Calu3 (cell line): ENCODE results near the gene IGF2BP1. TPM values are rescaled to one million over a fixed set of nuclear protein-coding genes. Genes with fewer than 3 reads are reported as not detected.

Source experiments
- BruUV-seq: library from RNA; stranded (reverse); fragments of 400-500 nt; replicated peaks from 2 replicates; lab custom pipeline; 2021; lab: Mats Ljungman, UMichigan
- CTCF ChIA-PET: fragments of 300-600 bp; sonication (Branson Sonifier 250); formaldehyde crosslinking; loops from one replicate; lab custom pipeline; 2022; ENCODE audit warnings: antibody characterized with exemption; lab: Charles Lee
- DNase-seq: peaks from one replicate; pipeline ENCODE4 v3.0.0; 2022
- H3K27ac Mint-ChIP-seq: one replicate; pipeline ENCODE4 v1.8.0; 2022; ENCODE audit warnings: mixed read lengths; ENCODE audit not compliant: unreplicated experiment
- H3K27me3 Mint-ChIP-seq: one replicate; pipeline ENCODE4 v1.8.0; 2022; ENCODE audit warnings: mixed read lengths; ENCODE audit not compliant: unreplicated experiment
- H3K36me3 Mint-ChIP-seq: one replicate; pipeline ENCODE4 v1.8.0; 2022; ENCODE audit warnings: mild to moderate bottlenecking, moderate library complexity, mixed read lengths; ENCODE audit not compliant: insufficient read depth, unreplicated experiment
- H3K4me1 Mint-ChIP-seq: one replicate; pipeline ENCODE4 v1.8.0; 2022; ENCODE audit warnings: mild to moderate bottlenecking, low read depth, mixed read lengths; ENCODE audit not compliant: unreplicated experiment
- H3K4me3 Mint-ChIP-seq: one replicate; pipeline ENCODE4 v1.8.0; 2022; ENCODE audit warnings: mild to moderate bottlenecking, low read depth, moderate library complexity, mixed read lengths; ENCODE audit not compliant: unreplicated experiment
- H3K9me3 Mint-ChIP-seq: one replicate; pipeline ENCODE4 v1.8.0; 2022; ENCODE audit warnings: low read depth, mixed read lengths; ENCODE audit not compliant: unreplicated experiment
- CTCF ChIP-seq: fragments of 200-600 bp; IDR thresholded peaks from one replicate; pipeline ENCODE4 v1.8.0; 2022; ENCODE audit warnings: antibody characterized with exemption; ENCODE audit not compliant: unreplicated experiment
- intact Hi-C: fragments of 100-400 bp; cut with micrococcal nuclease; formaldehyde crosslinking; loops from one replicate; pipeline ENCODE4 v1.10.0; 2022; ENCODE audit not compliant: unreplicated experiment
- total RNA-seq: library from RNA; stranded (reverse); gene quantifications from 2 replicates; pipeline ENCODE4 v1.2.3, GENCODE V29; 2022

The IGF2BP1 gene
- total RNA-seq, 1 experiment from 2014 or later: 17.6 TPM

GRCh38 chr17:49049265-49049664 is 52.1 kb downstream of the IGF2BP1 start:
- no peak for TF ChIP-seq CTCF
- H3K27ac Mint-ChIP-seq: no peak overlapping the region
- intact Hi-C loops: no loop called here
- DNase-seq: no peak
- H3K27me3 Mint-ChIP-seq: peaks cover 5% of the 10 kb centered on the region
- no peaks in the 10 kb centered on the region for H3K4me1 Mint-ChIP-seq
- H3K36me3 Mint-ChIP-seq: no peaks in the 10 kb centered on the region
- BruUV-seq: no TSS peak
- CTCF ChIA-PET: no interaction called here
- no peak overlapping the region for H3K4me3 Mint-ChIP-seq
- H3K9me3 Mint-ChIP-seq: no peaks in the 10 kb centered on the region

- Mint-ChIP-seq H3K4me1 (no peaks in the 10 kb centered on the region), H3K27me3 (no peaks in the 10 kb centered on the region), H3K27ac (no peak overlapping the region), H3K9me3 (no peaks in the 10 kb centered on the region), H3K36me3 (no peaks in the 10 kb centered on the region), H3K4me3 (no peak overlapping the region)
- no peak for TF ChIP-seq CTCF
- BruUV-seq: no TSS peak
- no peak for DNase-seq
- CTCF ChIA-PET: no interaction called here
- intact Hi-C loops: no loop called here
Measured at GRCh38 chr17:49050611-49051010, 53.4 kb downstream of the IGF2BP1 start.

- no peaks in the 10 kb centered on the region for H3K27me3 Mint-ChIP-seq
- intact Hi-C loops: no loop called here
- CTCF ChIA-PET: interaction anchor here (0.6 kb wide), 1 partner anchor 202 kb away, joined by 3 read pairs; no protein-coding TSS in a partner anchor
- DNase-seq: no peak
- BruUV-seq: no TSS peak
- no peak overlapping the region for H3K27ac Mint-ChIP-seq
- no peaks in the 10 kb centered on the region for H3K9me3 Mint-ChIP-seq
- TF ChIP-seq CTCF: no peak
- H3K4me1 Mint-ChIP-seq: no peaks in the 10 kb centered on the region
- H3K36me3 Mint-ChIP-seq: no peaks in the 10 kb centered on the region
- H3K4me3 Mint-ChIP-seq: no peak overlapping the region
Measured at GRCh38 chr17:49051269-49051668, 54.1 kb downstream of the IGF2BP1 start.

- CTCF ChIA-PET: interaction anchor here (0.8 to 1.4 kb wide), 2 partner anchors 10 to 21 kb away, joined by 4 to 5 read pairs; no protein-coding TSS in a partner anchor
- H3K4me3 Mint-ChIP-seq: no peak overlapping the region
- TF ChIP-seq CTCF: no peak
- no peaks in the 10 kb centered on the region for H3K36me3 Mint-ChIP-seq
- no peaks in the 10 kb centered on the region for H3K4me1 Mint-ChIP-seq
- H3K27ac Mint-ChIP-seq: no peak overlapping the region
- DNase-seq: no peak
- H3K27me3 Mint-ChIP-seq: no peaks in the 10 kb centered on the region
- no peaks in the 10 kb centered on the region for H3K9me3 Mint-ChIP-seq
- intact Hi-C loops: no loop called here
- no TSS peak for BruUV-seq
Measured at GRCh38 chr17:49053171-49053829, 56.1 kb downstream of the IGF2BP1 start.
